RWPE2 (cell line): ENCODE results near the gene HLA-B.

Experiments
- ATAC-seq: fragments of 200-7000 bp; cut with Tn5 transposase; 3 replicates; pipeline ENCODE4 v1.9.1; 2021; ENCODE audit warnings: low read depth
- DNase-seq: peaks from one replicate; pipeline ENCODE4 v3.0.0-alpha.2; 2020; ENCODE audit warnings: low spot score
- H3K27ac ChIP-seq: fragments of 450-650 bp; 2 replicates; pipeline ENCODE4 v1.5.1; 2017; ENCODE audit warnings: mild to moderate bottlenecking; ENCODE audit not compliant: poor library complexity, severe bottlenecking
- H3K27me3 ChIP-seq: fragments of 250-450 bp; sonication (Bioruptor Pico); 2 replicates; pipeline ENCODE4 v1.5.1; 2021; ENCODE audit warnings: mild to moderate bottlenecking, moderate library complexity; ENCODE audit not compliant: insufficient read depth, poor library complexity, severe bottlenecking
- H3K36me3 ChIP-seq: fragments of 250-450 bp; sonication (Bioruptor Pico); 2 replicates; pipeline ENCODE4 v1.5.1; 2020; ENCODE audit warnings: low read depth, mild to moderate bottlenecking, moderate library complexity
- H3K4me1 ChIP-seq: fragments of 250-450 bp; sonication (Bioruptor Pico); 2 replicates; pipeline ENCODE4 v1.5.1; 2021; ENCODE audit warnings: mild to moderate bottlenecking, moderate library complexity; ENCODE audit not compliant: insufficient read depth, poor library complexity, severe bottlenecking
- H3K4me3 ChIP-seq: fragments of 250-450 bp; sonication (Bioruptor Pico); 2 replicates; pipeline ENCODE4 v1.5.1; 2021; ENCODE audit warnings: mild to moderate bottlenecking, moderate library complexity; ENCODE audit not compliant: severe bottlenecking
- H3K9me3 ChIP-seq: fragments of 250-450 bp; sonication (Bioruptor Pico); 2 replicates; pipeline ENCODE4 v1.5.1; 2021; ENCODE audit warnings: mild to moderate bottlenecking, moderate library complexity; ENCODE audit not compliant: severe bottlenecking
- TF ChIP-seq, protein P1 (sequence below): fragments of 450-650 bp; IDR thresholded peaks from one replicate; pipeline ENCODE4 v1.5.1; 2017; ENCODE audit warnings: mild to moderate bottlenecking, moderate library complexity; ENCODE audit not compliant: poor library complexity, severe bottlenecking

HLA-B gene

DNA sequence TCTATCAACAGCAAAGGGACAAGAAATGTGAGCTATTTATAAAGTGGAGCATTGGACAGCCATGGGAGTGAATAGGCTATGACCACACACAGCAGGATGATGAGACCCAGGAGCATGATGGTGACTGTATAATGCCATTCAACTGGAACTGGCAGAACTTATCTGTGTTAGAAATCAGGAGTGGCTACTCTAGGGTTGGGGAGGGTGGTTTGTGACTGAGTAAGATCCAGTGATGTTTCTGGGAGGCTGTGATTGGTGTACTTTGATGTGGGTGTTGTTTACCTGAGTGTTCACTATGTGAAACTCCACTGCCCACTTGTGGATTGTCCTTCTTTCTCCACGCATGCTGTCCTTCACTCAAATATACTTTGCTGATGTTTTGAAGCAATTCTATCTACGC lies 11.5 kb upstream of the HLA-B start:
- no peak overlapping the region for H3K27ac ChIP-seq
- H3K9me3 ChIP-seq = no peaks in the 10 kb centered on the region
- H3K4me3 ChIP-seq = no peak overlapping the region
- TF ChIP-seq, protein P1, sequence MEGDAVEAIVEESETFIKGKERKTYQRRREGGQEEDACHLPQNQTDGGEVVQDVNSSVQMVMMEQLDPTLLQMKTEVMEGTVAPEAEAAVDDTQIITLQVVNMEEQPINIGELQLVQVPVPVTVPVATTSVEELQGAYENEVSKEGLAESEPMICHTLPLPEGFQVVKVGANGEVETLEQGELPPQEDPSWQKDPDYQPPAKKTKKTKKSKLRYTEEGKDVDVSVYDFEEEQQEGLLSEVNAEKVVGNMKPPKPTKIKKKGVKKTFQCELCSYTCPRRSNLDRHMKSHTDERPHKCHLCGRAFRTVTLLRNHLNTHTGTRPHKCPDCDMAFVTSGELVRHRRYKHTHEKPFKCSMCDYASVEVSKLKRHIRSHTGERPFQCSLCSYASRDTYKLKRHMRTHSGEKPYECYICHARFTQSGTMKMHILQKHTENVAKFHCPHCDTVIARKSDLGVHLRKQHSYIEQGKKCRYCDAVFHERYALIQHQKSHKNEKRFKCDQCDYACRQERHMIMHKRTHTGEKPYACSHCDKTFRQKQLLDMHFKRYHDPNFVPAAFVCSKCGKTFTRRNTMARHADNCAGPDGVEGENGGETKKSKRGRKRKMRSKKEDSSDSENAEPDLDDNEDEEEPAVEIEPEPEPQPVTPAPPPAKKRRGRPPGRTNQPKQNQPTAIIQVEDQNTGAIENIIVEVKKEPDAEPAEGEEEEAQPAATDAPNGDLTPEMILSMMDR = no peak
- H3K27me3 ChIP-seq = peaks cover 14% of the 10 kb centered on the region
- ATAC-seq (no peak), DNase-seq (no peak)
- no peaks in the 10 kb centered on the region for H3K36me3 ChIP-seq
- H3K4me1 ChIP-seq = no peaks in the 10 kb centered on the region

DNA sequence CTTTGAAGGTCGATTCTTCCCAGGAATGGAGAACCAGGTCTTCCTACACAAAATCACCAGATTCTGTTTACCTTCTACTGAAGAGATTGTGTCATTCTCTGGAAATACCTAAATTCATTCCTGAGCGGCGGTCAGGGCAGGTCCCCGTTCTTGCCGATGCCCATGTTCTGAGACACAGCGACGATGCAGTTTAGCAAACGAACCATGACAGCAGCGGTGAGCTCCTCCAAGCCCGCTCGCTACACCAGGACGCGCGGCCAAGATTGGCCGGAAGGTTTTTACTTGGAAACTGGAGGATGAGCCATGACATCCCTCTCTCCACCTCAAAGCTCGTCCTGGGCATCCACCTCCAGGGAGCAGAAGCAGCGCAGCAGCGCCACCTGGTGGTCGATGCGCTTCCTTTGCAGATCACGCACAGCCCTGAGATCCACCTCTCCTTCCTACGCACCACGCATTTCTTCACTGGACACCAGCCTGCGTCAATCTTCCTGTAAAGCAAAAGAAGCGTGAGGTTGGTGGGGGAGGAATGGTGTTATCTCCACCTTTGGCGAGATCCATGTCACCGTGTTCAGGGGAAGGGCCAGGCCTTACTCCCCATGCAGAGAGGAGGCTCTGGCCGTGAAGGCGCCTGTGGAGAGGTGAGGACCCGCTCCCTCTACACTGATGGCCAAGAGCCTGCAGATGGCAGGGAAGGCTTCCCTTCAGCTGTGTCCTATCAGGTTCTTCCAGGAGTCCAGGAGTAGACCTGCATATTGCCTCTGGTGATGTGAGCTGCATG lies 9.9 kb upstream of the HLA-B start:
- no peaks in the 10 kb centered on the region for H3K4me1 ChIP-seq
- H3K27me3 ChIP-seq = peaks cover 14% of the 10 kb centered on the region
- TF ChIP-seq, protein P1 = peak; percentile 94
- no peaks in the 10 kb centered on the region for H3K36me3 ChIP-seq
- no peak overlapping the region for H3K4me3 ChIP-seq
- peak; percentile 100 for ATAC-seq
- H3K9me3 ChIP-seq = no peaks in the 10 kb centered on the region
- peak; percentile 77 for DNase-seq
- H3K27ac ChIP-seq = no peak overlapping the region

DNA sequence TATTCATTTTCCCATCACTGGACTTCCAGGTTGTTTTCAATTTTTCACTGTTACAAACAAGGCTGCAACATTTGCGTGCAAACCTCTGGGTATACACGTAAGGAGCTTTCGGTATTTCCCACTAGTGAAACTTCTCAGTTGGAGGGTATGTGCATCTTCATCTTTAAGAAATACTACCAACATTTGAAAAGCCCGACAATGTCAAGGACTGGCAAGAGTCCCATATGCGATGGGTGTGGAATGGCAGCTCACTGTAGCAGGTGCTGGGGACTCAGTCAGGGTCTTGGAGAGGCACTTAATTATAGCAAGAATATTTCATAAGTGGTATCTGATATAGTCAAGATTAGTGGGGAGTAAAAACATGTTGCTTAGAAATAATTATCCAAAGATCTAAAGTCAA lies 8.9 kb upstream of the HLA-B start:
- H3K9me3 ChIP-seq = no peaks in the 10 kb centered on the region
- peaks cover 14% of the 10 kb centered on the region for H3K27me3 ChIP-seq
- DNase-seq (no peak), ATAC-seq (no peak)
- TF ChIP-seq, protein P1 = no peak
- no peaks in the 10 kb centered on the region for H3K4me1 ChIP-seq
- no peak overlapping the region for H3K4me3 ChIP-seq
- H3K36me3 ChIP-seq = no peaks in the 10 kb centered on the region
- H3K27ac ChIP-seq = no peak overlapping the region

DNA sequence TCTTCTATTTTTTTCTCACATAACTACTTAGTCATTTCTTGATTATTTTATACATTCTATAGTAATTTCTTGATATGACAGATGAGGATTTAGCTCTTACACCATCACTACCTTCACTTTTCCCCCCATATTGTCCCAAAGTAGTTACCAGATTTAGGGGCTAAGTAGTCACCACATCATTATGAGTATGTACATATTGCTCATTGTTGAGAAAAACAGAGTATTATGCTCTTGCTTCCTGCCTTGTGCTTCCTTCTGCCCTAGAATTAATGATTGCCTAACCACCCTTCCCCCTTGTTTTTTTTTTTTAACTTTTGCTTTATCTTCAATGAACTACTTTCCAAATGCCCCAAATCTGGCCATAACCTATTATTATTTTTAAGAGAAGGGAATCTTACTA lies 6.8 kb upstream of the HLA-B start:
- Histone ChIP-seq H3K27ac (no peak overlapping the region), H3K27me3 (peaks cover 7% of the 10 kb centered on the region), H3K9me3 (no peaks in the 10 kb centered on the region), H3K4me1 (no peaks in the 10 kb centered on the region), H3K36me3 (no peaks in the 10 kb centered on the region), H3K4me3 (no peak overlapping the region)
- ATAC-seq (no peak), DNase-seq (no peak)
- TF ChIP-seq, protein P1 = no peak

DNA sequence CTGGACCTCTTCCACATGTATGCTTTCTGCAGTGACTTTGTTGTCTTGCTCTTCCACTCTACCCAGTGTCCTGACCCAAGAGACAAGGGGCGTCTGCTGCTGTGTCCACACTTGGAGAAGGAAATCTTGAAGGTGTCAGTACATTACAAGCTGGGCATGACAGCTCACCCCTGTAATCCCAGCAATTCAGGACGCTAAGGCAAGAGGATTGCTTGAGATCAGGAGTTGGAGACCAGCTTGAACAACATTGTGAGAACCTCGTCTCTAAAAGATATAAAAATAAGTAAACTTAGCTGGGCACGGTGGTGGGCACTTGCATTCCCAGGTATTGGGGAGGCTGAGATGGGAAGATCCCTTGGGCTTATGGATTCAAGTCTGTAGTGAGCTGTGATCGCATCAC lies 5.8 kb upstream of the HLA-B start:
- H3K27me3 ChIP-seq = peaks cover 7% of the 10 kb centered on the region

More for the DNA sequence above, 5.8 kb upstream of the HLA-B start:
- DNase-seq = no peak
- H3K9me3 ChIP-seq = no peaks in the 10 kb centered on the region
- no peaks in the 10 kb centered on the region for H3K36me3 ChIP-seq
- TF ChIP-seq, protein P1 = no peak
- no peak overlapping the region for H3K27ac ChIP-seq
- no peak for ATAC-seq
- H3K4me1 ChIP-seq = no peaks in the 10 kb centered on the region
- no peak overlapping the region for H3K4me3 ChIP-seq
